SK-N-SH (cell line): ENCODE data around the gene LMTK2.
"Not testable (repeated sequence)": the region's sequence is repeated elsewhere in the genome, so short reads cannot be mapped to it uniquely, and the experiment has no call there.

Experiments
- CTCF ChIP-seq: fragments of 200-600 bp; sonication (generic); IDR thresholded peaks from 2 replicates; pipeline ENCODE4 v1.6.1; 2017; ENCODE audit warnings: antibody characterized with exemption, mild to moderate bottlenecking, moderate library complexity
- EP300 ChIP-seq, 2 experiments: IDR thresholded peaks; 2 replicates each; pipeline versions ENCODE4 v1.4.0 to v1.6.1; 2012; ENCODE audit warnings: borderline replicate concordance in 1 of 2, low read depth in 1 of 2, low read length in 1 of 2
- FOXM1 ChIP-seq: IDR thresholded peaks from 2 replicates; pipeline ENCODE4 v1.4.0; 2012; ENCODE audit warnings: low read depth, mild to moderate bottlenecking
- JUND ChIP-seq: IDR thresholded peaks from 2 replicates; pipeline ENCODE4 v1.4.0; 2012
- RCOR1 ChIP-seq: fragments of 150-350 bp; IDR thresholded peaks from 2 replicates; pipeline ENCODE4 v1.6.1; 2017; ENCODE audit warnings: antibody characterized with exemption, low read length
- REST ChIP-seq: IDR thresholded peaks from 2 replicates; pipeline ENCODE4 v1.6.1; 2012; ENCODE audit warnings: mild to moderate bottlenecking, low read depth, low read length, moderate library complexity
- RXRA ChIP-seq: IDR thresholded peaks from 2 replicates; pipeline ENCODE4 v1.4.0; 2012; ENCODE audit warnings: low read depth, mild to moderate bottlenecking, borderline replicate concordance
- SMC3 ChIP-seq: IDR thresholded peaks from 2 replicates; pipeline ENCODE4 v1.6.1; 2012; ENCODE audit warnings: low read depth, low read length, improper control_type of control experiment
- YY1 ChIP-seq: IDR thresholded peaks from 2 replicates; pipeline ENCODE4 v1.4.0; 2012; ENCODE audit warnings: low read depth, mild to moderate bottlenecking

GRCh38 chr7:98121388-98121787 lies 14.7 kb downstream of the LMTK2 start:
- not testable (repeated sequence) for TF ChIP-seq CTCF; RCOR1; RXRA; REST; EP300 (IDR thresholded peaks at IDR 0.05; ENCODE audit: borderline replicate concordance in 1 of 2, low read depth in 1 of 2, low read length in 1 of 2); FOXM1; JUND; SMC3; YY1
